ENCODE measurements around the gene PLGLB1. TPM values are rescaled to one million over a fixed set of nuclear protein-coding genes. Genes with fewer than 3 reads are reported as not detected.
"Not testable (repeated sequence)": the region's sequence is repeated elsewhere in the genome, so short reads cannot be mapped to it uniquely, and the experiment has no call there.

Gene PLGLB1
- total RNA-seq, 2 experiments from 2014 or later: 0.36 to 0.48 TPM

GRCh38 chr2:87021043-87021442, 601 bp downstream of the PLGLB1 start:
- intact Hi-C loops (cut with micrococcal nuclease); H3K4me3 Mint-ChIP-seq; DNase-seq; H3K9me3 Mint-ChIP-seq; H3K27ac Mint-ChIP-seq; H3K36me3 Mint-ChIP-seq; POLR2A ChIA-PET; CTCF ChIA-PET; H3K4me1 Mint-ChIP-seq (ENCODE audit: low read depth); H3K27me3 Mint-ChIP-seq: not testable (repeated sequence)

GRCh38 chr2:87019053-87019452, 2.6 kb downstream of the PLGLB1 start:
- H3K27ac Mint-ChIP-seq; POLR2A ChIA-PET; H3K36me3 Mint-ChIP-seq; H3K9me3 Mint-ChIP-seq; DNase-seq; CTCF ChIA-PET; H3K27me3 Mint-ChIP-seq; H3K4me1 Mint-ChIP-seq (ENCODE audit: low read depth); intact Hi-C loops (cut with micrococcal nuclease); H3K4me3 Mint-ChIP-seq: not testable (repeated sequence)

- DNase-seq: not testable (repeated sequence)
Observed at GRCh38 chr2:87014489-87015169, 7.0 kb downstream of the PLGLB1 start.

GRCh38 chr2:87004398-87004797, 17.2 kb downstream of the PLGLB1 start:
- POLR2A ChIA-PET; H3K27ac Mint-ChIP-seq; CTCF ChIA-PET; H3K36me3 Mint-ChIP-seq; H3K9me3 Mint-ChIP-seq; H3K4me3 Mint-ChIP-seq; DNase-seq; H3K4me1 Mint-ChIP-seq (ENCODE audit: low read depth); H3K27me3 Mint-ChIP-seq; intact Hi-C loops (cut with micrococcal nuclease): not testable (repeated sequence)

More at GRCh38 chr2:87014489-87015169, 7.0 kb downstream of the PLGLB1 start:
- H3K4me1 Mint-ChIP-seq (ENCODE audit: low read depth); H3K27ac Mint-ChIP-seq; intact Hi-C loops (cut with micrococcal nuclease); H3K36me3 Mint-ChIP-seq; H3K9me3 Mint-ChIP-seq; H3K4me3 Mint-ChIP-seq; POLR2A ChIA-PET; CTCF ChIA-PET; H3K27me3 Mint-ChIP-seq: not testable (repeated sequence)

Other genes starting within 250 kb of the PLGLB1 start
- gene CD8A, start 230.9 kb downstream of the PLGLB1 start, total RNA-seq: 1 to 10 TPM; 2.7 to 3.0 TPM
- under 1 TPM; 0.57 to 0.87 TPM for gene CD8B, start 160.0 kb downstream of the PLGLB1 start, total RNA-seq
- gene RGPD1, start 79.7 kb downstream of the PLGLB1 start, total RNA-seq: 1 to 10 TPM in 1 of 2 experiments, under 1 TPM in 1; 0.52 to 1.4 TPM

Data from activated CD4-positive, alpha-beta memory T cell treated with anti-CD3 and anti-CD28 coated beads for 36 hours (primary cell).